Fibroblast of mammary gland (primary cell): ENCODE measurements around the gene PON3.

Experiments
- DNase-seq: peaks from one replicate; pipeline ENCODE4 v3.0.0-alpha.2; 2010; ENCODE audit warnings: low read depth
- H3K4me3 ChIP-seq: 2 replicates; pipeline ENCODE4 v1.5.1; 2011; ENCODE audit warnings: low read depth, mild to moderate bottlenecking, low read length, moderate library complexity; ENCODE audit not compliant: control insufficient read depth
- CTCF ChIP-seq: conservative IDR thresholded peaks from 2 replicates; pipeline ENCODE4 v1.5.1; 2011; ENCODE audit warnings: low read depth, low read length, inconsistent platforms; ENCODE audit not compliant: control insufficient read depth, insufficient read depth

The PON3 gene

DNA sequence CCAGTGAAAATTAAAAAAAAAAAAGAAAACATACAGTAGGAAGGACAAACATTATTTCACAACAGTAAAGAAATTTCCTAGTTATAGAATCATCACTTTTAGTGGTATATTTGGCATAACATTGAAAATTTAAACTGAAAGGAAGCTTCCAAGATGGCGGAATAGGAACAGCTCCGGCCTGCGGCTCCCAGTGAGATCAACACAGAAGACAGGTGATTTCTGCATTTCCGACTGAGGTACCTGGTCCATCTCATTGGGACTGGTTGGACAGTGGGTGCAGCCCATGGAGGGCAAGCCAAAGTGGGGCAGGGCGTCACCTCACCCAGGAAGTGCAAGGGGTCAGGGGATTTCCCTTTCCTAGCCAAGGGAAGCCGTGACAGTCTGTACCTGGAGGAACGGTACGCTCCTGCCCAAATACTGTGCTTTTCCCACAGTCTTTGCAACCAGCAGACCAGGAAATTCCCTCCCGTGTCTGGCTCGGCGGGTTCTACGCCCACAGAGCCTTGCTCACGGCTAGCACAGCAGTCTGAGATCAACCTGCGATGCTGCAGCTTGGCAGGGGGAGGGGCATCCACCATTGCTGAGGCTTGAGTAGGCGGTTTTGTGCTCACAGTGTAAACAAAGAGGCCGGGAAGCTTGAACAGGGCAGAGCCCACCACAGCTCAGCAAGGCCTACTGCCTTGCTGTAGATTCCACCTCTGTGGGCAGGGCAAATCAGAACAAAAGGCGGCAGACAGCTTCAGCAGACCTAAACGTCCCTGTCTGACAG lies 19.4 kb downstream of the PON3 start:
- no peak for DNase-seq
- no peak overlapping the region for H3K4me3 ChIP-seq
- no peak for TF ChIP-seq CTCF

- H3K4me3 ChIP-seq: no peak overlapping the region
- no peak for TF ChIP-seq CTCF
- no peak for DNase-seq
Observed at GRCh38 chr7:95375591-95376257, 20.5 kb downstream of the PON3 start.

GRCh38 chr7:95373323-95373722 lies 22.9 kb downstream of the PON3 start:
- H3K4me3 ChIP-seq: no peak overlapping the region
- DNase-seq: no peak
- peak; percentile 4 for TF ChIP-seq CTCF

GRCh38 chr7:95368235-95368634 lies 27.9 kb downstream of the PON3 start:
- no peak for DNase-seq
- no peak for TF ChIP-seq CTCF
- no peak overlapping the region for H3K4me3 ChIP-seq

DNA sequence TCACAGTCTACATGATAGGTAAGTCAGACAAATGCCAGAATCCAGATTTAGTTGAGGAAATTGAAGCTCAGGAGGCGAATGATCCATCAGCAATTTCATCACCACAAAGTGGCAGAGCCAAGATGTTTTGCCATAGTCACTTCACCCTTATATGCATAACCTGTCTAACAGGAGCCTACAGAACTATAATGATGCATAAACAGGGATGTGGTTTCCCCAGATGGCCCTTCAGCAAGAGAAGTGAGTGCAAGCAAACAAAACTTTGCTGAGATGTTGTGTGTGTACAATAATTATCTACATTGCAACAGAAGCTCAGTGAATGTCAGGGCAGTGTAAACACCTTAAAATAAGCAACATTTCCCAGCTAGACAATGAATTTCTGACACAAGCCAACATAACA lies 28.6 kb downstream of the PON3 start:
- H3K4me3 ChIP-seq: no peak overlapping the region
- no peak for TF ChIP-seq CTCF
- no peak for DNase-seq

DNA sequence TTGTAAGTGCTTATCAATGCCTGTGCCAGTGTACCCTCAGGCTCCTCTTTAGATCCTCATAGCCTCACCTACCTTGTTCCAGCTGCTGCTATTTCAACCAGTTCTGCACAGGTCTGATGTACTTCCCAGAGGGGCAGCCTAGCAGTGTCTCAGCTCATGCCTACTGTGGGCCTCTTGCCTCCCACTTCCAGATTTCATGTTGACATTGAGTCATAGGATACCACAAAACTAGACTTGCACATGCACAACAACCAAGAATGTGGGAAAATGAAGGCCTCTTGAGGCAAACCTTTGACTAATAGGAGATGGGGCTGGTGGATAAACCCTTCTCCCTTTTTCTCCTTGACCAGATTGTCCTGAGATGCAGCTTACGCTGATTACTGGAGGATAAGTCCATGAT lies 31.0 kb downstream of the PON3 start:
- no peak overlapping the region for H3K4me3 ChIP-seq
- TF ChIP-seq CTCF: no peak
- DNase-seq: peak; percentile 49
